ENCODE results near the gene HYAL3.

Gene HYAL3

GRCh38 chr3:50242851-50243542 lies 56.2 kb downstream of the HYAL3 start:
- TF ChIP-seq, protein P1, sequence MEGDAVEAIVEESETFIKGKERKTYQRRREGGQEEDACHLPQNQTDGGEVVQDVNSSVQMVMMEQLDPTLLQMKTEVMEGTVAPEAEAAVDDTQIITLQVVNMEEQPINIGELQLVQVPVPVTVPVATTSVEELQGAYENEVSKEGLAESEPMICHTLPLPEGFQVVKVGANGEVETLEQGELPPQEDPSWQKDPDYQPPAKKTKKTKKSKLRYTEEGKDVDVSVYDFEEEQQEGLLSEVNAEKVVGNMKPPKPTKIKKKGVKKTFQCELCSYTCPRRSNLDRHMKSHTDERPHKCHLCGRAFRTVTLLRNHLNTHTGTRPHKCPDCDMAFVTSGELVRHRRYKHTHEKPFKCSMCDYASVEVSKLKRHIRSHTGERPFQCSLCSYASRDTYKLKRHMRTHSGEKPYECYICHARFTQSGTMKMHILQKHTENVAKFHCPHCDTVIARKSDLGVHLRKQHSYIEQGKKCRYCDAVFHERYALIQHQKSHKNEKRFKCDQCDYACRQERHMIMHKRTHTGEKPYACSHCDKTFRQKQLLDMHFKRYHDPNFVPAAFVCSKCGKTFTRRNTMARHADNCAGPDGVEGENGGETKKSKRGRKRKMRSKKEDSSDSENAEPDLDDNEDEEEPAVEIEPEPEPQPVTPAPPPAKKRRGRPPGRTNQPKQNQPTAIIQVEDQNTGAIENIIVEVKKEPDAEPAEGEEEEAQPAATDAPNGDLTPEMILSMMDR (IDR thresholded peaks at IDR 0.05; ENCODE audit: low read depth, low read length, poor library complexity, severe bottlenecking) = peak; percentile 24
- no peak for TF ChIP-seq EZH2phosphoT487 (IDR thresholded peaks at IDR 0.05; ENCODE audit: borderline replicate concordance, low read length)
- Histone ChIP-seq H3K79me2 (ENCODE audit: control insufficient read depth, low read length) (peaks cover 92% of the 10 kb centered on the region), H4K20me1 (ENCODE audit: control insufficient read depth, insufficient read depth, low read depth, low read length) (peaks cover 23% of the 10 kb centered on the region; the same call in 1 of the 2 replicates), H3F3A (ENCODE audit: control insufficient read depth, insufficient read depth) (peaks cover 19% of the 10 kb centered on the region), H3K27me3 (ENCODE audit: control insufficient read depth, low read length) (no peaks in the 10 kb centered on the region), H3K4me2 (ENCODE audit: low read length) (peak overlapping the region; percentile 60), H3K4me3 (ENCODE audit: low read length) (peak overlapping the region; percentile 44), H3K9me2 (replicated peaks; ENCODE audit: control insufficient read depth, low read length) (no peaks in the 10 kb centered on the region), H3K4me1 (ENCODE audit: control insufficient read depth, low read length) (peaks cover 81% of the 10 kb centered on the region), H3K27ac (ENCODE audit: low read depth, low read length) (peak overlapping the region; percentile 58), H3K36me3 (ENCODE audit: control insufficient read depth, low read length) (peaks cover 49% of the 10 kb centered on the region), H3K9me3 (ENCODE audit: control insufficient read depth, insufficient read depth, low read length) (no peaks in the 10 kb centered on the region)
